Motor neuron (in vitro differentiated cells): ENCODE results near the gene NRDC. TPM values are rescaled to one million over a fixed set of nuclear protein-coding genes. Genes with fewer than 3 reads are reported as not detected.
"Not testable (repeated sequence)": the region's sequence is repeated elsewhere in the genome, so short reads cannot be mapped to it uniquely, and the experiment has no call there.

Source experiments
- ATAC-seq, 8 experiments: fragments of 200-7000 bp; cut with Tn5 transposase; replicated peaks in 6 of 8; 2 replicates each; pipeline ENCODE4 v1.8.0; 2021; ENCODE audit warnings: mild to moderate bottlenecking in 8 of 8, moderate library complexity in 8 of 8
- H3K27ac ChIP-seq, 2 donors: fragments of 250-450 bp; sonication (Bioruptor Pico); 2 replicates each; pipeline ENCODE4 v1.9.0; 2021; ENCODE audit warnings: antibody characterized with exemption in 2 of 2, mild to moderate bottlenecking in 2 of 2, moderate library complexity in 1 of 2
- H3K4me1 ChIP-seq, 2 donors: fragments of 250-450 bp; sonication (Bioruptor Pico); replicated peaks in 1 of 2; 2 replicates each; pipeline ENCODE4 v1.6.1; 2021; ENCODE audit warnings: antibody characterized with exemption in 2 of 2, mild to moderate bottlenecking in 2 of 2, moderate library complexity in 1 of 2
- H3K4me3 ChIP-seq, 5 donors: fragments of 250-450 bp; sonication (Bioruptor Pico); 2 replicates each; pipeline ENCODE4 v1.9.0; 2021; ENCODE audit warnings: antibody characterized with exemption in 5 of 5, mild to moderate bottlenecking in 5 of 5, moderate library complexity in 4 of 5
- WGBS, 10 experiments: fragments of 450-650 bp; shearing (Covaris generic); methylation state at CpG; one replicate each; pipeline ENCODE4 v1.0.0; 2022; 5-methylcytosine and 5-hydroxymethylcytosine counted together
- in situ Hi-C, 9 experiments: fragments of 400-800 bp; cut with MboI; loops; one replicate each; pipeline ENCODE4 v1.15.0; 2021; ENCODE audit warnings: low sequenced_read_pairs in 9 of 9, low pct_unique_long_range_greater_than_20kb in 2 of 9; ENCODE audit not compliant: unreplicated experiment in 9 of 9
- total RNA-seq, 8 experiments: library from RNA; unstranded; fragments of 300-600 nt; gene quantifications; 2 replicates each; pipeline versions ENCODE4 v1.2.3 to v1.2.4, GENCODE V29; 2022

The NRDC gene
- total RNA-seq, 8 experiments from 2014 or later: 74.2 to 140 (median 98.1) TPM

GRCh38 chr1:51829058-51829457 is 49.5 kb downstream of the NRDC start:
- no peak overlapping the region for H3K27ac ChIP-seq
- ATAC-seq: no peak
- in situ Hi-C loops: no loop called here
- 70 to 100% (median 95%) methylated on average over 1 to 2 of the region's 2 CpGs for WGBS, 10 experiments
- no peak overlapping the region for H3K4me3 ChIP-seq
- no peaks in the 10 kb centered on the region for H3K4me1 ChIP-seq

GRCh38 chr1:51819810-51820209 is 58.7 kb downstream of the NRDC start:
- 83 to 100% (median 100%) methylated on average over 1 of the region's 1 CpG; no CpG with 5 or more reads in 2 of the 10 experiments for WGBS, 10 experiments
- Histone ChIP-seq H3K27ac (no peak overlapping the region), H3K4me3 (no peak overlapping the region), H3K4me1 (no peaks in the 10 kb centered on the region)
- in situ Hi-C loops: no loop called here
- no peak for ATAC-seq

- in situ Hi-C loops, H3K4me3 ChIP-seq, H3K27ac ChIP-seq, ATAC-seq, H3K4me1 ChIP-seq: not testable (repeated sequence)
- 71 to 95% (median 86%) methylated on average over 4 to 9 of the region's 9 CpGs for WGBS, 10 experiments
These were observed 59.5 kb downstream of the NRDC start for GRCh38 chr1:51819021-51819420.

GRCh38 chr1:51818487-51818886 is 60.0 kb downstream of the NRDC start:
- in situ Hi-C loops: no loop called here
- H3K4me1 ChIP-seq: no peaks in the 10 kb centered on the region
- WGBS, 10 experiments: 25 to 100% (median 56%) methylated on average over 3 of the region's 3 CpGs
- no peak overlapping the region for H3K4me3 ChIP-seq
- H3K27ac ChIP-seq: no peak overlapping the region
- ATAC-seq: no peak

GRCh38 chr1:51814513-51814912 is 64.0 kb downstream of the NRDC start:
- WGBS, 10 experiments: 100% methylated on average over 1 of the region's 1 CpG; no CpG with 5 or more reads in 1 of the 10 experiments
- no peaks in the 10 kb centered on the region for H3K4me1 ChIP-seq
- H3K4me3 ChIP-seq: no peak overlapping the region
- in situ Hi-C loops: no loop called here
- no peak overlapping the region for H3K27ac ChIP-seq
- ATAC-seq: no peak

- 75 to 100% (median 100%) methylated on average over 1 to 2 of the region's 2 CpGs; no CpG with 5 or more reads in 5 of the 10 experiments for WGBS, 10 experiments
- Histone ChIP-seq H3K27ac (no peak overlapping the region), H3K4me1 (no peaks in the 10 kb centered on the region), H3K4me3 (no peak overlapping the region)
- ATAC-seq: no peak
- in situ Hi-C loops: no loop called here
These were observed 79.2 kb downstream of the NRDC start for GRCh38 chr1:51799372-51799771.

- in situ Hi-C loops: no loop called here
- ATAC-seq: no peak
- H3K27ac ChIP-seq: no peak overlapping the region
- no peaks in the 10 kb centered on the region for H3K4me1 ChIP-seq
- no peak overlapping the region for H3K4me3 ChIP-seq
These were observed 83.7 kb downstream of the NRDC start for GRCh38 chr1:51794868-51795267.

GRCh38 chr1:51794260-51794659 is 84.3 kb downstream of the NRDC start:
- ATAC-seq: no peak
- WGBS, 10 experiments: 83 to 100% (median 100%) methylated on average over 1 to 2 of the region's 2 CpGs; no CpG with 5 or more reads in 4 of the 10 experiments
- no peak overlapping the region for H3K27ac ChIP-seq
- H3K4me3 ChIP-seq: no peak overlapping the region
- in situ Hi-C loops: no loop called here
- H3K4me1 ChIP-seq: no peaks in the 10 kb centered on the region

GRCh38 chr1:51792864-51793263 is 85.7 kb downstream of the NRDC start:
- H3K4me1 ChIP-seq: no peaks in the 10 kb centered on the region
- H3K4me3 ChIP-seq: no peak overlapping the region
- in situ Hi-C loops: no loop called here
- no peak overlapping the region for H3K27ac ChIP-seq
- ATAC-seq: peak in 1 of 8 experiments; percentile 9
- WGBS, 10 experiments: 63 to 100% (median 100%) methylated on average over 1 of the region's 1 CpG; no CpG with 5 or more reads in 2 of the 10 experiments

- Histone ChIP-seq H3K4me1 (no peaks in the 10 kb centered on the region), H3K4me3 (no peak overlapping the region), H3K27ac (no peak overlapping the region)
- in situ Hi-C loops: no loop called here
- no peak for ATAC-seq
- WGBS, 10 experiments: 83 to 100% (median 100%) methylated on average over 1 of the region's 1 CpG; no CpG with 5 or more reads in 4 of the 10 experiments
These were observed 86.6 kb downstream of the NRDC start for GRCh38 chr1:51791888-51792287.

- 93 to 100% (median 97%) methylated on average over 1 to 6 of the region's 6 CpGs; no CpG with 5 or more reads in 5 of the 10 experiments for WGBS, 10 experiments
- ATAC-seq: peak in 1 of 8 experiments; percentile 11
- H3K4me1 ChIP-seq: no peaks in the 10 kb centered on the region
- no peak overlapping the region for H3K4me3 ChIP-seq
- in situ Hi-C loops: no loop called here
- H3K27ac ChIP-seq: no peak overlapping the region
These were observed 88.1 kb downstream of the NRDC start for GRCh38 chr1:51790385-51790784.

- no peaks in the 10 kb centered on the region for H3K4me1 ChIP-seq
- in situ Hi-C loops: no loop called here
- no peak overlapping the region for H3K4me3 ChIP-seq
- ATAC-seq: no peak
- 71 to 100% (median 100%) methylated on average over 1 of the region's 1 CpG; no CpG with 5 or more reads in 1 of the 10 experiments for WGBS, 10 experiments
- H3K27ac ChIP-seq: no peak overlapping the region
These were observed 89.2 kb downstream of the NRDC start for GRCh38 chr1:51789342-51789741.

- Histone ChIP-seq H3K4me1 (no peaks in the 10 kb centered on the region), H3K4me3 (no peak overlapping the region), H3K27ac (no peak overlapping the region)
- no peak for ATAC-seq
- WGBS, 10 experiments: 86 to 100% (median 95%) methylated on average over 1 to 2 of the region's 2 CpGs; no CpG with 5 or more reads in 3 of the 10 experiments
- in situ Hi-C loops: no loop called here
These were observed 89.6 kb downstream of the NRDC start for GRCh38 chr1:51788938-51789337.

GRCh38 chr1:51784997-51785421 is 93.5 kb downstream of the NRDC start:
- WGBS, 10 experiments: 83 to 100% (median 97%) methylated on average over 1 to 4 of the region's 4 CpGs; no CpG with 5 or more reads in 1 of the 10 experiments
- no peak for ATAC-seq
- H3K27ac ChIP-seq: no peak overlapping the region

More at GRCh38 chr1:51784997-51785421, 93.5 kb downstream of the NRDC start:
- no peaks in the 10 kb centered on the region for H3K4me1 ChIP-seq
- in situ Hi-C loops: no loop called here
- H3K4me3 ChIP-seq: no peak overlapping the region
